CD4-positive, alpha-beta T cell (primary cell): ENCODE data around the gene DUOXA2. TPM values are rescaled to one million over a fixed set of nuclear protein-coding genes. Genes with fewer than 3 reads are reported as not detected.
"Not testable (repeated sequence)": the region's sequence is repeated elsewhere in the genome, so short reads cannot be mapped to it uniquely, and the experiment has no call there.

ENCODE experiments used
- ATAC-seq: fragments of 200-7000 bp; cut with Tn5 transposase; one replicate; pipeline ENCODE4 v1.10.0; 2022; ENCODE audit warnings: mild to moderate bottlenecking; ENCODE audit not compliant: poor library complexity
- CTCF ChIA-PET: fragments of 350-600 bp; sonication (Branson Sonifier 250); formaldehyde crosslinking; loops from one replicate; lab custom pipeline; 2021; ENCODE audit warnings: antibody characterized with exemption, inconsistent platforms; lab: Charles Lee
- POLR2A ChIA-PET: fragments of 350-600 bp; sonication (Branson Sonifier 250); formaldehyde crosslinking; loops from one replicate; lab custom pipeline; 2021; ENCODE audit warnings: antibody characterized with exemption, inconsistent platforms; lab: Charles Lee
- DNase-seq, 14 experiments: peaks; one replicate each; pipeline ENCODE4 v3.0.0-alpha.2; 2013 to 2020; ENCODE audit warnings: mixed read lengths in 2 of 14
- H3K27ac ChIP-seq, 2 donors: one replicate each; pipeline versions ENCODE4 v1.5.1 to v1.7.0; 2013; ENCODE audit warnings: low read length in 2 of 2, low read depth in 1 of 2, mild to moderate bottlenecking in 1 of 2
- H3K27me3 ChIP-seq, 2 experiments: 1 replicate in 1 of 2; 2 replicates in 1 of 2; pipeline versions ENCODE4 v1.6.1 to v1.7.0; 2013; ENCODE audit warnings: low read length in 2 of 2, control low read depth in 1 of 2, mild to moderate bottlenecking in 1 of 2, moderate library complexity in 1 of 2; ENCODE audit not compliant: insufficient read depth in 2 of 2, control insufficient read depth in 1 of 2
- H3K36me3 ChIP-seq: one replicate; pipeline ENCODE4 v1.6.1; 2013; ENCODE audit warnings: low read length, control low read depth; ENCODE audit not compliant: insufficient read depth
- H3K4me1 ChIP-seq: one replicate; pipeline ENCODE4 v1.6.1; 2013; ENCODE audit warnings: low read length, control low read depth; ENCODE audit not compliant: insufficient read depth
- H3K4me3 ChIP-seq: one replicate; pipeline ENCODE4 v1.5.1; 2013; ENCODE audit warnings: mild to moderate bottlenecking, low read length, moderate library complexity
- H3K9me3 ChIP-seq, 2 experiments: 1 replicate in 1 of 2; 2 replicates in 1 of 2; pipeline versions ENCODE4 v1.6.1 to v1.7.0; 2013; ENCODE audit warnings: low read length in 2 of 2, mild to moderate bottlenecking in 2 of 2, control low read depth in 1 of 2, moderate library complexity in 1 of 2; ENCODE audit not compliant: control insufficient read depth in 1 of 2, insufficient read depth in 1 of 2
- H3K27ac Mint-ChIP-seq: one replicate; pipeline ENCODE4 v1.8.0; 2020; ENCODE audit warnings: mixed read lengths
- H3K27me3 Mint-ChIP-seq: one replicate; pipeline ENCODE4 v1.8.0; 2021; ENCODE audit warnings: mixed read lengths
- H3K36me3 Mint-ChIP-seq: one replicate; pipeline ENCODE4 v1.8.0; 2021; ENCODE audit warnings: low read depth, mixed read lengths
- H3K4me1 Mint-ChIP-seq: one replicate; pipeline ENCODE4 v1.8.0; 2021; ENCODE audit warnings: low read depth, mixed read lengths
- H3K4me3 Mint-ChIP-seq: one replicate; pipeline ENCODE4 v1.8.0; 2020; ENCODE audit warnings: mild to moderate bottlenecking, mixed read lengths
- H3K9me3 Mint-ChIP-seq: one replicate; pipeline ENCODE4 v1.8.0; 2020; ENCODE audit warnings: mixed read lengths
- intact Hi-C, 2 experiments: fragments of 100-400 bp; cut with DNase I in 1 of 2; cut with micrococcal nuclease in 1 of 2; formaldehyde crosslinking; loops; one replicate each; pipeline versions ENCODE4 v1.15.1 to v1.9.0; 2023 to 2025; cut with DNase I, micrococcal nuclease
- total RNA-seq, 174 experiments: library from RNA in 2 of 174; stranded (reverse) in 2 of 174; gene quantifications; one replicate each; pipeline ENCODE4 v1.2.3 and lab custom pipeline; 2021 to 2026

DUOXA2 gene
- total RNA-seq, 2 experiments from 2014 or later: not detected

DNA sequence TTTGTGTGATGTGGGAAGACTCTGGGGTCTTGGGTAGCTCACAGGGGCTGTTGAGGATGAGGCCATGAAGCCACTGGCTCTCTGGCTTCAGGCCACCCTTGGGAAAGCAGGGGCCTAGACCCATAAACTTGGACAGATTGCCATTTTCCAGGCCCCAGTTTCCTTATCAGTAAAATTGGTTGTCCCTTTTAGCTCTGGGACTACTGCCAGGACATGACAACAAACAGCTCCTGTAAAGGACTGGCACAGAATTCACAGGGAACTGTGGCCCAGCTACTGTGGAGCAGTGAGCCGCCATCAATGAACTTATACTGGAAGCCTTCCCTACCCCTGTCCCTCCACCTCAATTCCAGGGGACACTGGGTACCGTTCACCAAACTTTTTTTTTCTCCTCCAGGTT, 36.7 kb upstream of the DUOXA2 start:
- H3K9me3 Mint-ChIP-seq, H3K27ac ChIP-seq, H3K27me3 Mint-ChIP-seq, H3K27ac Mint-ChIP-seq, CTCF ChIA-PET, H3K36me3 Mint-ChIP-seq, DNase-seq, H3K9me3 ChIP-seq, H3K4me3 Mint-ChIP-seq, H3K27me3 ChIP-seq, H3K4me3 ChIP-seq, H3K36me3 ChIP-seq, H3K4me1 Mint-ChIP-seq, POLR2A ChIA-PET, H3K4me1 ChIP-seq, ATAC-seq: not testable (repeated sequence)
- intact Hi-C loops: loop anchor here in 1 of 2 experiments (10.0 kb wide), 1 partner anchor 253 kb away; no protein-coding TSS in a partner anchor

DNA sequence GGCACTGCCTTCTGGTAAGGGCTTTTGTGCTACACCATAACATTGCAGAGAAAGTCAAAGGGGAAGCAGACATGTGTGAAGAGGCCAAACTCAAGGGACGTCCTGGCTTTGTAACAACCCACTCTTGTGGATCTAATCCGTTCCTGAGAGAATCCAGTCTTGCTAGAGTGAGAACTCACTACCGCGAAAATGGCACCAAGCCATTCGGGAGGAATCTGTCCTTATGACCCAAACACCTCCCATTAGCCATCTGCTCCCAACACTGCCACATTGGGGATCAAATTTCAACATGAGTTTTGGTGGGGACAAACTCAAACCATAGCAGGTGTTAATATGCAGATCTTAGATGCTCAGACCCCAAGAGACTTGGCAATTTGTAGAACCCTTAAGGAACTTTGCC, 34.9 kb upstream of the DUOXA2 start:
- H3K4me3 ChIP-seq, CTCF ChIA-PET, H3K27ac ChIP-seq, POLR2A ChIA-PET, H3K4me3 Mint-ChIP-seq, H3K27me3 Mint-ChIP-seq, H3K36me3 Mint-ChIP-seq, H3K27me3 ChIP-seq, DNase-seq, ATAC-seq, H3K9me3 ChIP-seq, H3K4me1 ChIP-seq, H3K27ac Mint-ChIP-seq, H3K4me1 Mint-ChIP-seq, H3K9me3 Mint-ChIP-seq, H3K36me3 ChIP-seq: not testable (repeated sequence)
- intact Hi-C loops: loop anchor here in 1 of 2 experiments (10.0 kb wide), 1 partner anchor 254 kb away; no protein-coding TSS in a partner anchor

DNA sequence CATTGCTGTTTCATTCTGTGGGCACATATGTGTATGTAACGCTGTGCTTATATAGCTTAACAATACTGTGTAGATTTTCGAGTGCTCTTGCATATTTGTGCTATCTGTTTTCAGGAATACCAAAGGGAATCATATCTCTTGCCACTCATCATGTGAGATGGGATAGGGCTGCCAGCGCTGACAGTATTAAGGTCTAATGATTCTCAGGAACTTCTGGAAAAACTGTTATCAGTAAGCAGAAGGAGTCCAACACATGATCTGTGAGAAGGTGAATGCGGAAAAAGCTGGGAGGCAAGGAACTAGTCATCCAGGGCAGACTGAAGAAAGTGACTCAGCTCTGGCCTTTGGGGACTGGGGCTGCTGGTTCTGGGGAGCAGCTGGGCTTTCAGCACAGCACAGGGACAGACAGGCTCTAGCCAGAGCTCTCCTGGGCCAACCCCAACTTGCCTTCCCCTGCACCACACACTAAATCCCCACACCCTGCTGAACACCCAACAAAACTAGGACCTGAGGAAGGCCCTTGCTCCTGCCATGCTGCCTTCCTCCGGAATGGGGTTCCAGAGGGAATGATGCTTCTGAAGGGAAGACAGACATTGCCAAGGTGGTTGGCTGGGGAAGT, 34.4 kb upstream of the DUOXA2 start:
- H3K4me3 ChIP-seq, DNase-seq, H3K27ac ChIP-seq, ATAC-seq, POLR2A ChIA-PET, H3K4me3 Mint-ChIP-seq, H3K36me3 Mint-ChIP-seq, H3K4me1 ChIP-seq, CTCF ChIA-PET, H3K4me1 Mint-ChIP-seq, H3K27ac Mint-ChIP-seq, H3K27me3 ChIP-seq, H3K36me3 ChIP-seq, H3K9me3 ChIP-seq, H3K9me3 Mint-ChIP-seq: not testable (repeated sequence)
- intact Hi-C loops: loop anchor here in 1 of 2 experiments (10.0 kb wide), 1 partner anchor 255 kb away; no protein-coding TSS in a partner anchor
- peaks cover 14% of the 10 kb centered on the region for H3K27me3 Mint-ChIP-seq

DNA sequence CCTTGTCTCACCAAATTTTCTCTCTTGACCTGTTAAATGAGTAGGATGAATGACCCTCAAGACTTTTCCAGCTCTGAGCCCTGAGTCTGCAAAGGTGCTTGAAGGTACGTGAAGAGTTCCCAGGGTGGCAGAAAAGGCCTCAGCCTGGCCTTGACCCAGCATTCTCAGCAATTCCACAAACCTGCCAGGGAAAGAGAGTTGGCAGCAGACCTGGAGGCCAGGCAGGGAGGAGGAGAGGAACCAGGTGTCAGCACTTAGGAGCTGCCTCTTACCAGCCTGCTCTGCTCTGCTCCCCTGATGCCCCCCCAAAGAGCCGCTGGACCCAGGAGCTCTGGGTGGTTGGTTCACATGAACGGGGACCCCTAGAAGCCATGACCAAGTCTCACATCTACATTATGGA, 33.5 kb upstream of the DUOXA2 start:
- intact Hi-C loops, CTCF ChIA-PET: not testable (repeated sequence)

DNA sequence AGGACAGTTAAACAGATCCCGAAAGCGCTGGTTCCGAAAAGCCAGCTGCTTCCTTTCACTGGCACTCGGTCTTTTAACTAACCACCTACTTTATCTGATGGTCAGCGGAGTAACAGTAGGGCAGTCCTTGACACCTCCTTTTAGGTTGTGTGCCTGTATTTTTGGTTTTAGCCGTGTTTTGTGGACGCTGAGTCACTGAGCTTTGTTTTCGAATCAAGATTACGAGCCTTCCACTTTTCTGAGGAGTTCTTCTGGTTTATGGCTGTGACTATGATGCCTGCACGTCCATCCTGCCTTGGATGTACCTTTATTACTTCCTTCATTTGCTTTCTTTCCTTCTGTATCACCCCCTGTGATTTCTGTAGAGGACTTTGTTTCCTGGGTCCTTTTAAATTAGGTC, 31.7 kb upstream of the DUOXA2 start:
- H3K9me3 ChIP-seq, H3K27ac ChIP-seq, H3K36me3 ChIP-seq, intact Hi-C loops, POLR2A ChIA-PET, H3K4me1 Mint-ChIP-seq, DNase-seq, H3K9me3 Mint-ChIP-seq, ATAC-seq, H3K4me1 ChIP-seq, H3K4me3 Mint-ChIP-seq, H3K27ac Mint-ChIP-seq, H3K36me3 Mint-ChIP-seq, H3K4me3 ChIP-seq, CTCF ChIA-PET, H3K27me3 ChIP-seq: not testable (repeated sequence)
- H3K27me3 Mint-ChIP-seq: peaks cover 31% of the 10 kb centered on the region

More for the DNA sequence above, 33.5 kb upstream of the DUOXA2 start:
- H3K36me3 ChIP-seq, DNase-seq, H3K9me3 Mint-ChIP-seq, H3K27ac Mint-ChIP-seq, H3K36me3 Mint-ChIP-seq, ATAC-seq, H3K4me3 ChIP-seq, H3K27ac ChIP-seq, POLR2A ChIA-PET, H3K4me1 Mint-ChIP-seq, H3K27me3 ChIP-seq, H3K9me3 ChIP-seq, H3K4me3 Mint-ChIP-seq, H3K4me1 ChIP-seq: not testable (repeated sequence)
- peaks cover 22% of the 10 kb centered on the region for H3K27me3 Mint-ChIP-seq
